Ammon's horn (tissue), 1 donor: ENCODE results near the gene TERT.

ENCODE experiments used
- DNase-seq: peaks from one replicate; pipeline ENCODE4 v3.0.0-alpha.2; 2016; ENCODE audit warnings: low spot score

TERT gene

DNA sequence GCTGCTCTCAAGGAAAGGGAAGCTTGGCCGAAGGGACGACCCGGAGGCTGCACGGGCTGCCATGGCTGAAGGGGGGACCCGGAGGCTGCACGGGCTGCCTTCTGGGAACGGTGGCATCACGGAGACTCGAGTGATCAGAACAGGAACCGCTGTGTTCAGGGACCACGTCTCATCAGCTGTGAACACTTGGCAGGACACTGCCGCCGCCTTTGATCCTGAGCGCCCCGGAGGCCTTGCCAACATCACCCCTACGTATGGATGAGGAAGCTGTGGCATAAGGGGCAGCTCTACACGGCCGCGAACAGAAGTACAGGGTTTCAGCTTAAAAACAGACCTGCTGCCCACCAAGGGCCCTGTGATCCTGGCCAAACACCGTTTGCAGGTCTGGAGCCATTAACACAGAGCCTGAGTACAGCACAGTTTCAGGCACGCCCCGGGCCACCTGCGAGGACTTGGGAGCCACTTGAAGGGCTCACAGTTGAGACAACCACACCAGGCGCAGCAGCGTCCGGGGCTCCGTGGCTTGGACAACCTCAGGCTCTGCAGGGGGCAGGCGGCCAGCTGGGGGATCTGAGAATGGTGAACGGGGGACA lies 23.9 kb upstream of the TERT start:
- DNase-seq: no peak

DNA sequence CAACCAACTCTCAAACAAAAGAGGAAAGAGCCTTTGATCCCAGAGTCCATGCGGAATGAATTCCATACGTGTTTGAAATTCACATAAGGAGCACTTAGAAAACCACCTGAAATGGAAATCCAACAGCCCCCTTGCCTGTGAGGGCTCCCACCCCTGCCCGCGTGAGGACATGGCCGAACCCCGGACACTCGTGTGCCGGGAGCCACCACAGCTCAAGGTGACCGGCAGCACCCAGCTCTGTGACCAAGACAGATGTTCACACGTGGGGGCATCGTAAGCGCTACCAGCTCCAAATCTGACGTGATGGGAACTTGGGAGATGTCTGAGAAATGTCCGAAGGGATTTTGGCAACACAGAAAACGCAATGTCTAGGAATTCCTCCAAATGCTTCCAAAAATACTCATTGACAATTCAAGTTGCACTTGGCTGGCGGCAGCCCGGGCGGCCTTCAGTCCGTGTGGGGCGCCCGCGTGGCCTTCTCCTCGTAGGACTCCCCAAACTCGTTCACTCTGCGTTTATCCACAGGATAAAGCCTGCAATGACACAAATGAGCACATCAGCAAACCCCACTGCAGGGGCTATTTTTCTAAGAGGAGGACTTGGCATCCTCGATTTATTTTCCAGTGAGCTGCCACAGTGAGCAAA lies 23.2 kb upstream of the TERT start:
- DNase-seq: no peak

DNA sequence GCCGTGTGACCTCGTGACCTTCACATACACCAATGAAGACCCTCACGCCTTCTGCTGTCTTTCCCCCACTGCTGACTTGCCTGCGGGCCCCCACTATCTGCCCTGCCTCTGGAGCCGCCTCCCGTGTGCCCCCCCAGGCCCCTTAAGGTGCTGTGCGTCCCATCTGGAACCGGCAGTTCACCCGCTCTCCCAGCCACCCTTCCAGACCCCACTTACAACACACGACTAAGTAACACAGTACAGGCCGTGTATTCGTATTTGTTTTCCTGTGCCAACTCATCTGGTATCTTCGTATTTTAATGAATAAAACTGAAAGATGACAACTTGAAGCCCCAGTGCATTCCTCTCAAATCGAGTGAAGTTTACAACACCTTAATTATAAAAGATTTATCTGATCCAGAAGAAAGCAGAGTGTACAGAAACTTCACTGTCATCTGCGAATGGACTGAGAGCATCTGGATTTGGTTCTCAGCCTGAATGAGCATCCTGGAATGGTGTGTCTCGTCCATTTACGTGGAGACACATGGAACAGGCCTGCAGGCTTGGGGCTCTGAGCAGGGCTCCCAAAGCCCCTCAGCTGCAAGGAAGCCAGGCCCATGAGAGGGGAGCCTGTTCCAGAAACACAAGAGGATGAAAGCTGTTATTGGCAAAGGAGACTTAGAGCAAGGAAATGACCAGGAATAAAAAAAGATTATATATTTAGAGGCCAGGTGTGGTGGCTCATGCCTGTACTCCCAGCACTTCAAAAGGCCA lies 21.9 kb upstream of the TERT start:
- DNase-seq: no peak

DNA sequence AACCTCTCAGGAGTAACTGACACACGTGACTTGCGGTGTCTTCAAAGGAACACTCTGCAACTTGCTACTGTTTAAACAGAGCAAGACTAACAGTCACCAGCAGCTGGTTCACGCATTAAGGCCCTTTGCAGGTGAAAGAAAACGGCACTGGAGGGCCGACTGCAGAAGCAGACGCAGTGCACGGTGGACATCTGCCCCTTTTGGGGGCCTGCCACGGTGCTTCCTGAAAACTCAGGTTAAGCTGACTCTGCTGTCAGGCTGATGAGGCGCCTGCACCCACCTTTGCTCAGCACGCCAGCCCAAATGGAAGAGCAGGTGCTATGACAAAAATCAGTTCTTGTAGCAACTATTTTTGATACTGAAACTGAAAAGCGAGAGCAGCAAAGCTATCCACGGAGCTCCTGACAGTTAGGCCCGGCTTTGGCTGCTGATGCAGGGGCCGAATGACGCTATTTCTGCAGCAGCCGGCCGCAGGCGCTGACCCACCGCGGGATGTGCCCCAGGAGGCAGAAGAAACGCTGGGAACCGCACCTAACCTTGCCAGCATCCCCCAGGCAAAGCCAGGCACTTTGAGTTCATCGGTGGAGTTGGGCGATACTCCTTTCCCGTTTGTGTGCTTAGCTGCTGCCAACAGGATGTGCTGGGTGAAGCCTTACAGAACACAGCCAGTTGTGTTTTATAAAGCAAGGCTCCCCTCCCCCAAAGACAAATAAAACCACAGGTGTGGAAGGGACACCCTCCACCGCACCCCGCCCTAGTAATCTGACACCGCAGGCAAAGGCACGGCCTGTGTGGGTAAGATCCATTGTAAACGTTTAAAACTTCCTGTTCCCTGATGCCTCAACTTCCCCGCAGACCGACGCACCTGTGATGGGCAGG lies 21.1 kb upstream of the TERT start:
- no peak for DNase-seq

DNA sequence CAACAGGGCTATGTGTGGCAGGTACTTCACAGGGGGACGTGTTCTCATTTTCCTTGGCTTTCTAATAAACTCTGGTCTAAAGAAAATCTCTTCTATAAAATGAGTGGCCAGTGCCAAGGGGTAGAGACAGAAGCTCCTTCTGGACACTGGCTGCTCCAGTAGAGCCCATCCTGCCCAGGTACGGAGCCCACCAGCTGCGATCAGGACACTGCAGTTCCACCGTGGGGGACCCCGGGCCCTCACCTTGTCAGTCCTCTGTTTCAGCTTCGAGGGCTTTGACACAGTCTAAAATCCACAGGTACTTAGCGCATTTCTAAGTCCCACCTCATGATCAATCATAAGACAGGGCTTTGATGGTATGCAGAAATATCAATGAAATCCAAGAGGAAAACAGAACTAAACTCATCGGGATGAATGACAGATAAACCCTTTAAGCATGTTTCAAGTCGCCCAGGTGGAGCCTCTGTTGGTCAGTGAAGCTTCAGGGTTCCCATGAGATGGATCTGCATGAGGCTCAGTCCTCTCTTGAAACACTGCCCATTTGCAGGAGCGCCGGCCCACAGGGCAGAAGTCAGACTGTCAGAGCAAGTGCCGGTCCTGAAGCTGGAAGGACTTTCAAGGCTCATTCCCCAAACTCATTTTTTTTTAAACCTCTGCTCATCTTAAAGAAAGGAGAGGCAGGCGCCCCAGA lies 20.3 kb upstream of the TERT start:
- DNase-seq: no peak

DNA sequence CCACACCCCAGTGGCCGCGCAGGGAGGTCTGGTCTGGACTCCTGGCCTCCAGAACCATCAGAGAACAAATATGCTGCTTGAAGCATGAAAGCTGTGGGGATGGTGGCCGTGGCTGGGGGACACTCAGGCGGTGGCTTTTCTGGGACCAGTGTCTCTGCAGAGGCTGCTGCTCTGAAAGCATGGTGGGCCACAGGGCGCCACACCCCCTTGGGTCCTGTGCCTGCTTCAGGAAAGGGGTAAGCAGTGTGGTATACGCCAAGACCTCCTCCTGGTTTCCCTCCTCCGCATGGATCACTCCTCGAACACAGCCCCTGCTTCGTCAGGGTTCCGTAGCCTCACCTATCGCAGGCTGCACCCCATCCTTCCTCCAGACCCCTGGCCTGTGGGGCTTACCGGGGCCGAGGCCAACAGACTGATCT lies 19.7 kb upstream of the TERT start:
- no peak for DNase-seq

DNA sequence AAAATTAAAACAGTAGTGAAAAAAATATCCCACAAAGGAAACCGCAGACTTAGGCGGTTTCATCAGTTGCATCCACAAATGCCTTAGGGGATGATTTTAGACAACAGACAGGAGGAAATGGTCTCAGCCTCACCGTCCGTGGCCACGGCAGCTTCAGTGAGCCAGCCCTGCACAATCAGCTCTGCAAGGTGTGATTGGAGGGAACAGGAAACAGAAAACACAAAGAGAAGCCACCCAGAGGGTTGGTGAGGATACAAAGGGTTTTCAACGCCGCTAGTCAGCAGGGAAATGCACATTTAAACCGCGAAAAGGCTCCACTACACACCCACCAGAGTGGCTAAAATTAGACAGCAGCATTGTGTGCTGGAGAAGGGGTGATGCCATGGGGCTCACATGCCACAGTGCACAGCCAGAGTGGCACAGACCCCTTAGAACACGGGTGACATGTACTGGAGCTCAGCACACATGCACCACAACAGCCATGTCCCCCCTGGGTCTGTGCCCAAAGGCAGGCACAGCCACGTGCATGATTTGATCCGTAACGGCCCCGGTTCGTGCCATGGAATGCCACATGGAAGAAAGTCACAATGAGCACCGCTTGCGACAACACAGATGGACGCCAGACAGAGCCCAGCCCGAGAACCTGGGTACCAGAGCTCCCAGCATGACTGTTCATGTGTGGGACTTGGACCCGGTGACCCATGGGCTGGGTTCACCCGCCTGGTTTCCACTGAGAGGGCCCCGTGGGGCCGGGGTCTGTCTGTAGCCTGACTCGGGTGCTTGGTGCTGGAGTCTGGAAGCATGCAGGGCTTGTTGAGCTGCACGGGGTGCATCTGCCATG lies 18.3 kb upstream of the TERT start:
- no peak for DNase-seq

DNA sequence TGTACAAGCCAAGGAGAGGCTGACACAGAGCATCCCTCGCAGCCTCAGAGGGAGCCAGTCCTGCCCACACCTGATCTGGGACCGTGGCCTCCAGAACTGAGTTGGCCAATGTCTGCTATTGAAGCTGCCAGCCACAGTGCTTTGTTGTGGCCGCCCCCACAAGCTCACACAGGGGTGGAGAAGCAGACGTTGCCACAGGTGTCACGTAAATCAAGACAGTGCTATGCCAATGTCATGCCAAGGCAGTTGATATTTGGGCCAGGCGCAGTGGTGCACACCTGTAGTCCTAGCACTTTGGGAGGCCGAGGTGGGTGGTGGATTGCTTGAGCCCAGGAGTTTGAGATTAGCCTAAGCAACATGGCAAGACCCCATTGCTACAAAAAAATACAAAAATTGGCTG lies 17.3 kb upstream of the TERT start:
- DNase-seq: no peak

DNA sequence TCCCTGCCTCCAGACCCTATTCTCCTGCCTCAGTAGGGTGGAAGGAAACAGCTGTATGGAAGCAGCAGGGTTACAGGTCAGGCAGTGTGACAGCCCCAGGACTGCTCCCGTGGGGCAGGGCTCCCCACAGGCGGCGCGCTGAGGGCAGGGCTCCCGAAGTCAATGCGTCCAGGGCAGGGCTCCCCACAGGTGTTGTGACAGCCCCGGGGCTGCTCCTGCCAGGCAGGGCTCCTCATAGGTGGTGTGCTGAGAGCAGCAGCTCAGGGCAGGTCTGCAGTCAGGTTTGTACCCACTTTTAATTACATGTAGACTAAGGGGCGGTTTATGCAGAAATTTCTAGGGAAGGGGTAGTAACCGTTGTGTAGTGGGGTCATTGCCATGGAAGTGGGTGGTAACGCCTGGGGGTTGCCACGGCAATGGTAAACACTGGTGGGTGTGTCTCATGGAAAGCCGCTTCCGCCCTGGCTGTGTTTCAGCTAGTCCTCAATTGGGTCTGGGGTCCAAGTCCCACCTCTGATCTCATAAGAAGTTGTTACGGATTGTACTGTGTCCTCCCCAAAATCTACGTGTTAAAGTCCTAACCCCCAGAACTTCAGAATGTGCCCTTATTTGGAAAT lies 16.7 kb upstream of the TERT start:
- no peak for DNase-seq

DNA sequence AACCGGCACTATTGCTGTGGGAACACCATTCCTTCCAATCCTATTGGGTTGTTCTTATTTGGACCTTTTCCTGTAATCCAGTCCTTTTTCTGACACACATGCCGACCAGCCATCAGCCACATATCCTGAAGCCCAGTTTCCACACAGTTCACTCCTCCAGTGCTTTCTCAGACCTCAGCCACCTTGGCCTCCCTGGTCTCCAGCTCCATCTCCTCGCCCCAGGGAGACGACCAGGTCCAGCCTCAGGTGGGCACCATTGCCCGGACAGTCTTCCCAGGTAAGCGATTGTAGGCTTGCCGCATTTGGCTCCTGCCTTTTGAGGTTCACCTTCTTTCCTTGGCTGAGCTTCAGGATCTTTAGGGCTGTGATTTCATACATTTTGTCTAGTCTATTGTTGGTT lies 15.2 kb upstream of the TERT start:
- no peak for DNase-seq

DNA sequence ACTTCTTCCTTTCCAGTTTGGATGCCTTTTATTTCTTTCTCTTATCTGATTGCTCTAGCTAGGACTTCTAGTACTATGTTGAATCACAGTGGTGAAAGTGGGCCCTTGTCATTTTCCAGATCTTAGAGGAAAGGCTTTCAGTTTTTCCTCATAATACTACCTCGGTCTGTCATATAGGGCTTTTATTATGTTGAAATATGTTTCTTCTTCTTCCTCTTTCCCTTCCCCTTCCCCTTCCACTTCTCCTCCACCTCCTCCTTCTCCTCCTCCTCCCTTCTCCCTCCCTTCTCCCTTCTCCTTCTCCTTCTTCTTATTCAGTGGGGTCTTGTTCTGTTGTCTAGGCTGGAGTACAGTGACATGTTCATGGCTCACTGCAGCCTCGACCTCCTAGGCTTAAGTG lies 9.2 kb upstream of the TERT start:
- no peak for DNase-seq

DNA sequence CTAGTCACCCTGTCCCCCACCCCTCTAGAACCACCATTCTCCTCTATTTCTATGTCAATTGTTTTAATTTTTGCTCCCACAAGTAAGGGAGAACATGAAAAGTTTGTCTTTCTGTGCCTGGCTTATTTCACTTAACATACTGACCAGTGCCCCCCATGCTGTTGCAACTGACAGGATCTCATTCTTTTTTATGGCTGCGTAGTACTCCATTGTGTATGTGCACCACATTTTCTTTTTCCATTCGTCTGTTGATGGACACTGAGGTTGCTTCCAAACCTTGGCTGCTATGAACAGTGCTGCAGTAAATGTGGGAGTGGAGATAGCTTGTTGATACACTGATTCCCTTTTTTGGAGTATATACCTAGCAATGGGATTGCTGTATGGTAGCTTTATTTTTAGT lies 7.4 kb upstream of the TERT start:
- DNase-seq: no peak

DNA sequence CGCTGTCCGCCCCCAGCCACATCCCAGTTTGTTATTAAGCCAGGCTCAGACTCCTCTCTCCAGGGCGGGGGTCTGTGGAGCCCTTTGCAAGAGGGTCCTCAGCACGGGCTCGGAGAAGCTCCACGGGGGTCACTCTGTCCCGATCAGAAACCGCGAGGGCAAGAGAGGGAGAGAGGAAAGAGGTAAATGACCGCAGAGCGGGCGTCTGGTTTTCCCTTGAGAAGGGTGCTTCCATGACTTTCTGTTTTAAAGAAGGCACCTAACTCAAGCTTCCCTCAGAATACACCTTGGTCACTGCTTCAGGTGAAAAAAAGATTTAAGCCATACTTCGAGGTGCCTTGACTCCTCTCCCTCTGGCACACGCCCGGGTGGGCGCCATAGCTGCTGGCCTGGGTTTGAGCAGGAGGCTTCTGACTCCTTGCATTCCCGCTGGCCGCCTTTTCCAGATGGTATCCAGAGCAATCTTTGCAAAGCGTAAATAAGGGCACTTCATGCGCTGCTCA lies 5.8 kb upstream of the TERT start:
- no peak for DNase-seq

DNA sequence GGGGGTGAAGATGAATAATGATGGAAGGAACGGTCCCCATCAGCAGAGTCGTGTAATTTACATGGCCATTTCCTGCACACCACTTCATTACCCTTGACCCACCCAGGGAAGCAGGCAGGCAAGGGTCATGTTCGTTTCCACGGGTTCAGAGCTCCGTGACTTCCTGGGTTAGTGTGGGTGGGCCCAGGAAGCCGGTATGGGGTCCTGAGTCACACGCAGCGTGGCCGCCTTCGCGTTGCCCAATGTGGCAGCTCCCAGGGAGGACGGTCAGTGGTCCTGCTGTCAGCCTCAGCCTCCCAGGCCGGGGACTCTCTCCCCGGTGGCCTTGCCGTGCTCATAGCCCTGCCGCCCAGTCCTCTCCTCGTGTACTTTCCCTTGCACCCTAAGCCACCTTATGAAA lies 5.1 kb upstream of the TERT start:
- no peak for DNase-seq

DNA sequence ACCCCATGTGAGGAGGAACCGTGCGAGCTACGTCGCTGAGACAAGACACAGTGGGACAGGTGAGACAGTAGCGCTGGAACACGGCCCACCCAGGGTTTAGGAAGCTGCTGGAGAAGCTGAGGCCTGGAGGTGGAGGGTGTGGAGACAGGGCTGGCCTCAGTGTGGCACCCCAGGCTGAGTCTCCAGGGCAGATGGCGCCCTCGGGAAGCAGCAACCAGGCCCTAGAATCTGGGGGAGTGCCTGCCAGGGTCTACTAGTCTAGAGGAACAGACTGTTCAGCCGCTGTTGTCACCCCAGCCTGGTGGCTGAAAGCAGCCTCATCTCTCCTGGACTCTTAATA lies 4.6 kb upstream of the TERT start:
- no peak for DNase-seq

DNA sequence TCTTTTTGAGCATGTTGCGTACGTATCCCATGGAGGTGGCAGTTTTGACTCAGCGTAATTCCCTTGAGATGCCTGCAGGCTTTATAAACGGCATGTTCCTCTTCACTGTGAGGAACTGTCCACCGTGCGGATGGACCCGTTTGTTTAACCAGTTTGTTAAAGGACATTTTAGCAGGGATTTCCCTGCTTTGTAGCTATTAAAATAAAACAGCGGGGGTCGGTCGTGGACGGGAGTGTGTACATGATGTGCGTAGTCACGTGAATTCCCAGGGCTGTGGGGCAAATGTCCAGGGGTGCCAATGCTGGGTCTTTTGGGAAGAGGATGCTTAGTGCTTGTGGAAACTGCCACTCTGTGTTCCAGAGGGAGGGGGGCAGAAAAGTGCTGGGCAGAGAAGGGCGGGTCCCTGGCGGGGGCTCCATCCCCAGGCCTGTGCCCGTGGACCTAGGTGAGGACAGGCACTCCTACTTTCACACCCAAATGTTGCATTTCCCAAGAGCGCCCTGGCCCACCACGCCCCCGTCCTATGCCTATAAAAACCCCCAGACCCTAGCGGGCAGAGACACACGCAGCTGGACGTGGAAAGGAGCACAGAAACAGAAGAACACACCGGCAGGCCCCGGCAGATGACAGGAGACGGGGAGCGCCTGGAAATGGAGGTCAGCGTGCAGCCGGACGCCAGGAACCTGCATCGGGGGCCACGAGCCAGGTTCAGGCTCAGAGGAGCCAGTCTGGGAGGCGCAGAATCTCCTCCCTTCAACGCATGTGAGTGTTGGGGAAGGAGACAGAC lies 4.0 kb upstream of the TERT start:
- DNase-seq: no peak

DNA sequence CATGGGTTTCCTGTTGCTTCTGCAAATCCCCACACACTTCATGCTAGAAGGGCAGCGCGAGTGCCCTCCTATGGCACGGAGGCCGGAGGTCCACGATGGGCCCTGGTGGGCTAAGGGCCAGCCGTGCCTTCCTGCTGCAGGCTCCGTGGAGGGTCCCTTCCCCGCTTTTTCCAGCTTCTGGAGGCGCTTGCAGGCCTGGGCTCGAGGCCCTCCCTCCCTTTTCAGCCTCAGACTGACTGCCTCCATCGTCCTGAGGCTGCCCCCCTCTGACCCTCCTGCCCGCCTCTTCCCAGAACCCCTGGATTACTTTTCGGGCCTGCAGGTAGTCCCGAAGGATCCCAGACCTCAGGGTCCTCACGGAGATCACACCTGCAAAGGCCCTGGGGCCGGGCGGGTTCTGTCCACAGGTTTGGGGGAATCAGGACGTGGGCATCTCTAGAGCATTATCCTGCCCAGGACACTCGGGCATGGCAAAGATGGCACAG lies 3.2 kb upstream of the TERT start:
- no peak for DNase-seq

DNA sequence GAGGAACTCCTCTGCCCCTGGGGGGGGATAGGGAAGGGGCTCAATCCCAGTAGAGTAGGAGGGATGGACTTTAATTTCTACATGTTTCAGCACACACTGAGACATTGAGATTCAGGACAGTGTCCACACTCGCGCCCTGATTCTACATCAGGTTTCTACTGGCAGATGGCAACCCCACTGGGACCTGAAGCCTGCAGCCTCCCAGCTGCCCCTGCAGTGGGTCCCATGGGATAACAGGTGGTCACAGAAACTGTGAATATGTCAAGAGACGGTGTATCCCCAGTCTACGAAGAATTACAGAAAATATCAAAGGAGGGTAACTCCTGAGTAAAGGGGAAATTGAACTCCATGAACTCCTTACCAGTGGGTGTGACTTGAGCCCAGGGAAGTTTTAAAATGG lies 2.4 kb upstream of the TERT start:
- DNase-seq: no peak

DNA sequence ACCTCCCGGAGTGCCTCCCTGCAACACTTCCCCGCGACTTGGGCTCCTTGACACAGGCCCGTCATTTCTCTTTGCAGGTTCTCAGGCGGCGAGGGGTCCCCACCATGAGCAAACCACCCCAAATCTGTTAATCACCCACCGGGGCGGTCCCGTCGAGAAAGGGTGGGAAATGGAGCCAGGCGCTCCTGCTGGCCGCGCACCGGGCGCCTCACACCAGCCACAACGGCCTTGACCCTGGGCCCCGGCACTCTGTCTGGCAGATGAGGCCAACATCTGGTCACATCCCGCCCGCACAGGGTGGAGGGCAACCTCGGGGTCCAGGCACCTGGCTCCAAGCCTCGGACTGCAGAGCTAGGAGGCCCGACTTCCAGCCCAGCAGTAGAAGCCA lies 776 bp upstream of the TERT start:
- DNase-seq: no peak
